Astrocyte (in vitro differentiated cells and primary cell): ENCODE results near the gene ACAD11. TPM values are rescaled to one million over a fixed set of nuclear protein-coding genes. Genes with fewer than 3 reads are reported as not detected.

Experiments used
- DNase-seq: peaks from one replicate; pipeline ENCODE4 v3.0.0-alpha.2; 2010; ENCODE audit warnings: low read depth
- FAIRE-seq: peaks from 2 replicates; lab custom pipeline; 2011; peaks lifted over from hg19 to GRCh38; lab: Jason Lieb, UNC
- H2AFZ ChIP-seq: 2 replicates; pipeline ENCODE4 v1.6.0; 2012; ENCODE audit warnings: low read depth, low read length, inconsistent platforms
- H3K27ac ChIP-seq: 2 replicates; pipeline ENCODE4 v1.5.1; 2011; ENCODE audit warnings: low read depth, low read length, inconsistent platforms
- H3K27me3 ChIP-seq: 2 replicates; pipeline ENCODE4 v1.6.0; 2011; ENCODE audit warnings: low read length, inconsistent platforms; ENCODE audit not compliant: insufficient read depth
- H3K36me3 ChIP-seq: 2 replicates; pipeline ENCODE4 v1.5.1; 2011; ENCODE audit warnings: low read length, inconsistent platforms; ENCODE audit not compliant: insufficient read depth
- H3K4me1 ChIP-seq: 2 replicates; pipeline ENCODE4 v1.5.1; 2011; ENCODE audit warnings: low read length, inconsistent platforms; ENCODE audit not compliant: insufficient read depth
- H3K4me2 ChIP-seq: 2 replicates; pipeline ENCODE4 v1.6.0; 2012; ENCODE audit warnings: low read length, inconsistent platforms
- H3K4me3 ChIP-seq: 2 replicates; pipeline ENCODE4 v1.5.1; 2011; ENCODE audit warnings: low read depth, mild to moderate bottlenecking, low read length, inconsistent platforms; ENCODE audit not compliant: insufficient read depth
- H3K79me2 ChIP-seq: 2 replicates; pipeline ENCODE4 v1.6.0; 2012; ENCODE audit warnings: mild to moderate bottlenecking, low read length, inconsistent platforms; ENCODE audit not compliant: insufficient read depth
- H3K9ac ChIP-seq: 2 replicates; pipeline ENCODE4 v1.6.0; 2012; ENCODE audit warnings: mild to moderate bottlenecking, low read length, inconsistent platforms
- H3K9me3 ChIP-seq: 2 replicates; pipeline ENCODE4 v1.5.1; 2012; ENCODE audit warnings: low read depth, mild to moderate bottlenecking, low read length, inconsistent platforms; ENCODE audit not compliant: insufficient read depth
- H4K20me1 ChIP-seq: 2 replicates; pipeline ENCODE4 v1.6.0; 2012; ENCODE audit warnings: low read length, inconsistent platforms; ENCODE audit not compliant: insufficient read depth
- H3K27ac Mint-ChIP-seq: one replicate; pipeline ENCODE4 v1.8.0; 2021; ENCODE audit warnings: mild to moderate bottlenecking, mixed read lengths; ENCODE audit not compliant: unreplicated experiment
- H3K27me3 Mint-ChIP-seq: one replicate; pipeline ENCODE4 v1.8.0; 2021; ENCODE audit warnings: low read depth, mixed read lengths; ENCODE audit not compliant: unreplicated experiment
- H3K36me3 Mint-ChIP-seq: one replicate; pipeline ENCODE4 v1.8.0; 2021; ENCODE audit warnings: low read depth, mixed read lengths; ENCODE audit not compliant: unreplicated experiment
- H3K4me1 Mint-ChIP-seq: one replicate; pipeline ENCODE4 v1.8.0; 2021; ENCODE audit warnings: low read depth, mixed read lengths; ENCODE audit not compliant: unreplicated experiment
- H3K4me3 Mint-ChIP-seq: one replicate; pipeline ENCODE4 v1.8.0; 2021; ENCODE audit warnings: mild to moderate bottlenecking, moderate library complexity, mixed read lengths; ENCODE audit not compliant: unreplicated experiment
- H3K9me3 Mint-ChIP-seq: one replicate; pipeline ENCODE4 v1.8.0; 2021; ENCODE audit warnings: mild to moderate bottlenecking, mixed read lengths; ENCODE audit not compliant: unreplicated experiment
- CTCF ChIP-seq: IDR thresholded peaks from 2 replicates; pipeline ENCODE4 v1.5.1; 2011; ENCODE audit warnings: low read depth, mild to moderate bottlenecking, inconsistent platforms, low read length, moderate library complexity; ENCODE audit not compliant: insufficient read depth
- EZH2 ChIP-seq: IDR thresholded peaks from 2 replicates; pipeline ENCODE4 v1.6.1; 2012; ENCODE audit warnings: mild to moderate bottlenecking, low read length, inconsistent platforms; ENCODE audit not compliant: insufficient read depth
- total RNA-seq: library from RNA; stranded (reverse); gene quantifications from 2 replicates; pipeline ENCODE4 v1.2.1, GENCODE V29; 2021

The ACAD11 gene
- total RNA-seq, 1 donor from 2014 or later: 13.0 TPM

DNA sequence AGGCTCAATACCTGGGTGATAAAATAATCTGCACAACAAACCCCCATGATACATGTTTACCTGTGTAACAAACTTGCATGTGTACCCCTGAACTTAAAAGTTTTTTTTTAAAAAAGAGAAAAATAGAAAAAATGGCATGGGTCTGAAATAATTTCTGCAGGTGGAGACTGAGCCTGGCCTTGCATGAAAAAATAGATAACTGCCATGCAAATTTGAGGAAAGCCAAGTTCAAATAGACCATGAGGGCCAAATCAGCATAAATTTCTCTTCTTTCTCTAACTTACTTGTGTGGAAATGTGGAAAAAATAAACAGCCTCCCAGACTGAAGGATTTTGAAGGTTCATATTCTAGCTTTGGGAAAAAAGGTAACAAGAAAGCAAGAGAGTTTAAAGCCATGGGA, 63.3 kb downstream of the ACAD11 start:
- H2AFZ ChIP-seq: no peak overlapping the region
- H4K20me1 ChIP-seq: no peaks in the 10 kb centered on the region
- H3K4me1 ChIP-seq: peaks cover 17% of the 10 kb centered on the region
- TF ChIP-seq CTCF: no peak
- H3K4me3 ChIP-seq: no peak overlapping the region
- FAIRE-seq (no peak), DNase-seq (no peak)
- H3K9ac ChIP-seq: no peak overlapping the region
- peaks cover 4% of the 10 kb centered on the region for H3K36me3 Mint-ChIP-seq
- peaks cover 19% of the 10 kb centered on the region for H3K4me1 Mint-ChIP-seq
- no peak overlapping the region for H3K4me2 ChIP-seq
- no peaks in the 10 kb centered on the region for H3K27me3 Mint-ChIP-seq
- no peaks in the 10 kb centered on the region for H3K27me3 ChIP-seq
- H3K4me3 Mint-ChIP-seq: no peak overlapping the region
- no peaks in the 10 kb centered on the region for H3K79me2 ChIP-seq
- H3K9me3 Mint-ChIP-seq: no peaks in the 10 kb centered on the region
- no peaks in the 10 kb centered on the region for H3K9me3 ChIP-seq
- H3K36me3 ChIP-seq: no peaks in the 10 kb centered on the region
- H3K27ac Mint-ChIP-seq: no peak overlapping the region
- H3K27ac ChIP-seq: no peak overlapping the region

DNA sequence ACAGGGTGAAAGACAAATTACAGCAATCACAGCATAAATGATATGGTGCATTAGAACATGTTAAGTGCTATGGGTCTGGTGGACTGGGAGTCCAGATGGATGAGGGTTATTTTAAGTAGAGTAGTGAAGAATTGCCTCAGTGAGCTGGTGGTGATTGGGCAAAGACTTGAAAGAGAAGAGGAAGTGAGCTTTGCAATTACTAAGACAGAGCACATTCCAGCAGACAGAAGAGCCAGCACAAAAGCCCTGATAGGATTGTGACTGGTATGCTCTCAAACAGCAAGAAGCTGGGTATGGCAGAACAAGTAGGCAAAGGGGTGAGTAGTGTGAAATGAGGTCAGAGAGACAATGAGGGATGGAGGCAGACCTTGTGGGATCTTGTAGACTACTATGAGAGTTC, 64.6 kb downstream of the ACAD11 start:
- Histone ChIP-seq H2AFZ (no peak overlapping the region), H3K4me2 (peak overlapping the region; percentile 8), H3K27ac (no peak overlapping the region), H4K20me1 (no peaks in the 10 kb centered on the region), H3K4me3 (no peak overlapping the region), H3K79me2 (no peaks in the 10 kb centered on the region), H3K9me3 (no peaks in the 10 kb centered on the region), H3K27me3 (no peaks in the 10 kb centered on the region), H3K4me1 (peaks cover 17% of the 10 kb centered on the region), H3K9ac (no peak overlapping the region), H3K36me3 (no peaks in the 10 kb centered on the region)
- DNase-seq (peak; percentile 70), FAIRE-seq (peak; percentile 90)
- Mint-ChIP-seq H3K27me3 (no peaks in the 10 kb centered on the region), H3K9me3 (no peaks in the 10 kb centered on the region), H3K36me3 (peaks cover 9% of the 10 kb centered on the region), H3K4me3 (no peak overlapping the region), H3K4me1 (peaks cover 19% of the 10 kb centered on the region), H3K27ac (no peak overlapping the region)
- no peak for TF ChIP-seq CTCF
- TF ChIP-seq EZH2: no peak

DNA sequence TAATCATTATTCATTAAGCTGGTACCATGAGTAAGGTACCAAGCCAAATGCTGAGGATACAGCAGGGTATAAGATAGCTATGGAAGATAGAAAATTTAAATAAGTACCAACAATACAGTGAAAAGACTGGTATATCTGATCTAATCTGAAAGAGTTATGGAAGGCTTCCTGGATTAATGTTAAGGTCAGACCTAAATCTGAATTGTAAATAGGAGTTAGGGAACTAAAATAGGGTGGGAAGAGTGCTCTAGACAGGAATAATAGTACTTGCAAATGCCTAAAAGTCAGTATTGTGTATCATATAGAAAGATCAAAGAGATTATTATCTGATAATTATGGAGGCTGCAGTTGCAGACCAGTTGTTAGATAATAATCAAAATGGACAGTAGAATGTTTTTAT, 65.1 kb downstream of the ACAD11 start:
- TF ChIP-seq CTCF (no peak), EZH2 (no peak)
- peak overlapping the region; percentile 83 for H3K27ac ChIP-seq
- H3K36me3 Mint-ChIP-seq: peaks cover 9% of the 10 kb centered on the region
- H4K20me1 ChIP-seq: no peaks in the 10 kb centered on the region
- peaks cover 17% of the 10 kb centered on the region for H3K4me1 ChIP-seq
- no peaks in the 10 kb centered on the region for H3K9me3 Mint-ChIP-seq
- H2AFZ ChIP-seq: no peak overlapping the region
- no peaks in the 10 kb centered on the region for H3K79me2 ChIP-seq
- H3K9me3 ChIP-seq: no peaks in the 10 kb centered on the region
- H3K4me1 Mint-ChIP-seq: peaks cover 19% of the 10 kb centered on the region
- no peak overlapping the region for H3K4me3 ChIP-seq
- no peaks in the 10 kb centered on the region for H3K27me3 ChIP-seq
- FAIRE-seq (no peak), DNase-seq (no peak)
- no peak overlapping the region for H3K4me3 Mint-ChIP-seq
- H3K27me3 Mint-ChIP-seq: no peaks in the 10 kb centered on the region
- no peaks in the 10 kb centered on the region for H3K36me3 ChIP-seq
- H3K27ac Mint-ChIP-seq: peak overlapping the region; percentile 7
- H3K9ac ChIP-seq: peak overlapping the region; percentile 52
- H3K4me2 ChIP-seq: peak overlapping the region; percentile 6
